Transverse colon (tissue), 3 donors: Measurements from ENCODE around the gene HAVCR2.

ENCODE experiments used
- EP300 ChIP-seq: sonication (generic); formaldehyde crosslinking; IDR thresholded peaks from one replicate; pipeline ENCODE4 v1.6.1; 2017; ENCODE audit warnings: antibody characterized with exemption, low read depth
- POLR2A ChIP-seq: fragments of 450-650 bp; IDR thresholded peaks from one replicate; pipeline ENCODE4 v1.6.1; 2016; ENCODE audit warnings: antibody characterized with exemption, mild to moderate bottlenecking, moderate library complexity
- TF ChIP-seq, protein P1 (sequence below), 5 experiments: fragments of 200-600 bp in 3 of 5; fragments of 450-650 bp in 2 of 5; sonication (generic) in 3 of 5; IDR thresholded peaks; 1 replicate in 2 of 5; 2 replicates in 3 of 5; pipeline ENCODE4 v1.5.1; 2016 to 2017; ENCODE audit warnings: antibody characterized with exemption in 5 of 5, inconsistent platforms in 3 of 5, mild to moderate bottlenecking in 2 of 5, moderate library complexity in 1 of 5

DNA sequence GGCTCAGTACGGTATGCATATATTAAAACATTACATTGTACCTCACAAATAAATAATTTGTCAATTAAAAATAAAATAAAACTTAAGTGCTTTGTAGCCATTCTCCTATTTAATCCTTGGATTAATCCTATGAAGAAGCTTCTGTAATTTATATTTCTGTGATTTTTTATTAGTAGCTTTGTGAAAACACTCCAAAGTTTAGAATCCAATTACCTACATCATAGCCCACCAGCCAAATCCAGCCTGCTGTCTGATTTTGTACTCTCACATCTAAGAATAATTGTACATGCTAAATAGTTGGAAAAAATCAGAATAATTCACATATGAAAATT, 23.4 kb upstream of the HAVCR2 start:
- no peak for TF ChIP-seq POLR2A
- TF ChIP-seq, protein P1, sequence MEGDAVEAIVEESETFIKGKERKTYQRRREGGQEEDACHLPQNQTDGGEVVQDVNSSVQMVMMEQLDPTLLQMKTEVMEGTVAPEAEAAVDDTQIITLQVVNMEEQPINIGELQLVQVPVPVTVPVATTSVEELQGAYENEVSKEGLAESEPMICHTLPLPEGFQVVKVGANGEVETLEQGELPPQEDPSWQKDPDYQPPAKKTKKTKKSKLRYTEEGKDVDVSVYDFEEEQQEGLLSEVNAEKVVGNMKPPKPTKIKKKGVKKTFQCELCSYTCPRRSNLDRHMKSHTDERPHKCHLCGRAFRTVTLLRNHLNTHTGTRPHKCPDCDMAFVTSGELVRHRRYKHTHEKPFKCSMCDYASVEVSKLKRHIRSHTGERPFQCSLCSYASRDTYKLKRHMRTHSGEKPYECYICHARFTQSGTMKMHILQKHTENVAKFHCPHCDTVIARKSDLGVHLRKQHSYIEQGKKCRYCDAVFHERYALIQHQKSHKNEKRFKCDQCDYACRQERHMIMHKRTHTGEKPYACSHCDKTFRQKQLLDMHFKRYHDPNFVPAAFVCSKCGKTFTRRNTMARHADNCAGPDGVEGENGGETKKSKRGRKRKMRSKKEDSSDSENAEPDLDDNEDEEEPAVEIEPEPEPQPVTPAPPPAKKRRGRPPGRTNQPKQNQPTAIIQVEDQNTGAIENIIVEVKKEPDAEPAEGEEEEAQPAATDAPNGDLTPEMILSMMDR (IDR thresholded peaks at IDR 0.05), result no peak
- TF ChIP-seq EP300, result no peak
